ENCODE measurements around the gene SLC8A1. TPM values are rescaled to one million over a fixed set of nuclear protein-coding genes. Genes with fewer than 3 reads are reported as not detected.

Gene SLC8A1
- total and polyA plus RNA-seq, 2 donors (not counting 1 experiment from before 2014, with no cell fraction given) = 0.07 to 0.20 TPM

GRCh38 chr2:40418614-40419363 lies 33.1 kb downstream of the SLC8A1 start:
- no peak overlapping the region for H3K9ac ChIP-seq (ENCODE audit: low read length)
- H3K4me2 ChIP-seq (replicated peaks; ENCODE audit: low read depth, low read length, poor library complexity, severe bottlenecking) = no peak overlapping the region
- TF ChIP-seq EZH2 (IDR thresholded peaks at IDR 0.05; ENCODE audit: borderline replicate concordance, insufficient read depth, low read depth, low read length, poor library complexity, severe bottlenecking) = no peak
- TF ChIP-seq, protein P1, sequence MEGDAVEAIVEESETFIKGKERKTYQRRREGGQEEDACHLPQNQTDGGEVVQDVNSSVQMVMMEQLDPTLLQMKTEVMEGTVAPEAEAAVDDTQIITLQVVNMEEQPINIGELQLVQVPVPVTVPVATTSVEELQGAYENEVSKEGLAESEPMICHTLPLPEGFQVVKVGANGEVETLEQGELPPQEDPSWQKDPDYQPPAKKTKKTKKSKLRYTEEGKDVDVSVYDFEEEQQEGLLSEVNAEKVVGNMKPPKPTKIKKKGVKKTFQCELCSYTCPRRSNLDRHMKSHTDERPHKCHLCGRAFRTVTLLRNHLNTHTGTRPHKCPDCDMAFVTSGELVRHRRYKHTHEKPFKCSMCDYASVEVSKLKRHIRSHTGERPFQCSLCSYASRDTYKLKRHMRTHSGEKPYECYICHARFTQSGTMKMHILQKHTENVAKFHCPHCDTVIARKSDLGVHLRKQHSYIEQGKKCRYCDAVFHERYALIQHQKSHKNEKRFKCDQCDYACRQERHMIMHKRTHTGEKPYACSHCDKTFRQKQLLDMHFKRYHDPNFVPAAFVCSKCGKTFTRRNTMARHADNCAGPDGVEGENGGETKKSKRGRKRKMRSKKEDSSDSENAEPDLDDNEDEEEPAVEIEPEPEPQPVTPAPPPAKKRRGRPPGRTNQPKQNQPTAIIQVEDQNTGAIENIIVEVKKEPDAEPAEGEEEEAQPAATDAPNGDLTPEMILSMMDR (IDR thresholded peaks at IDR 0.05) = no peak
- ChIA-PET CTCF (no interaction called here), POLR2A (no interaction called here)
- no peak overlapping the region for H3K4me3 Mint-ChIP-seq
- H3K79me2 ChIP-seq (ENCODE audit: control insufficient read depth, insufficient read depth, low read length) = no peaks in the 10 kb centered on the region
- no peaks in the 10 kb centered on the region for H3K27me3 Mint-ChIP-seq
- intact Hi-C loops (cut with micrococcal nuclease) = no loop called here
- no peaks in the 10 kb centered on the region for H3K9me3 Mint-ChIP-seq (ENCODE audit: insufficient read depth)
- no peaks in the 10 kb centered on the region for H4K20me1 ChIP-seq (ENCODE audit: control insufficient read depth, insufficient read depth, low read length, poor library complexity, severe bottlenecking)
- no peak overlapping the region for H3K27ac ChIP-seq (ENCODE audit: low read length in 2 of 2)
- DNase-seq (no peak), ATAC-seq (ENCODE audit: low read depth) (no peak)
- no peaks in the 10 kb centered on the region for H3K27me3 ChIP-seq (replicated peaks in 1 of 4; ENCODE audit: control extremely low read depth in 1 of 4, control insufficient read depth in 3 of 4, insufficient read depth in 4 of 4, low read length in 3 of 4)
- no peaks in the 10 kb centered on the region for H3K36me3 ChIP-seq (replicated peaks in 1 of 2; ENCODE audit: control extremely low read depth in 1 of 2, control insufficient read depth in 1 of 2, extremely low read depth in 1 of 2, insufficient read depth in 2 of 2, low read length in 1 of 2)
- WGBS (ENCODE audit: insufficient coverage) = no CpG with 5 or more reads among the region's 5 CpGs
- H3K4me3 ChIP-seq (ENCODE audit: control extremely low read depth in 1 of 5, extremely low read depth in 1 of 5, insufficient read depth in 1 of 5, low read depth in 2 of 5, low read length in 4 of 5) = no peak overlapping the region
- no peak overlapping the region for H3K27ac Mint-ChIP-seq
- H3K4me1 ChIP-seq (ENCODE audit: control insufficient read depth in 2 of 2, insufficient read depth in 2 of 2, low read length in 2 of 2) = no peaks in the 10 kb centered on the region
- H3K9me3 ChIP-seq (ENCODE audit: control extremely low read depth in 1 of 3, control insufficient read depth in 2 of 3, insufficient read depth in 1 of 3, low read length in 2 of 3) = no peaks in the 10 kb centered on the region
- no peaks in the 10 kb centered on the region for H3K4me1 Mint-ChIP-seq
- no peak overlapping the region for H2AFZ ChIP-seq (ENCODE audit: insufficient read depth, low read depth, low read length, poor library complexity, severe bottlenecking)

GRCh38 chr2:40416486-40416885 lies 35.4 kb downstream of the SLC8A1 start:
- CTCF ChIA-PET = no interaction called here
- H4K20me1 ChIP-seq (ENCODE audit: control insufficient read depth, insufficient read depth, low read length, poor library complexity, severe bottlenecking) = no peaks in the 10 kb centered on the region
- intact Hi-C loops (cut with micrococcal nuclease) = no loop called here
- DNase-seq (no peak), ATAC-seq (ENCODE audit: low read depth) (no peak)
- no peaks in the 10 kb centered on the region for H3K9me3 ChIP-seq (ENCODE audit: control extremely low read depth in 1 of 3, control insufficient read depth in 2 of 3, insufficient read depth in 1 of 3, low read length in 2 of 3)
- TF ChIP-seq, protein P1 (IDR thresholded peaks at IDR 0.05) = no peak
- TF ChIP-seq EZH2 (IDR thresholded peaks at IDR 0.05; ENCODE audit: borderline replicate concordance, insufficient read depth, low read depth, low read length, poor library complexity, severe bottlenecking) = no peak
- 100% methylated on average over 1 of the region's 1 CpG for WGBS (ENCODE audit: insufficient coverage)
- no peaks in the 10 kb centered on the region for H3K4me1 ChIP-seq (ENCODE audit: control insufficient read depth in 2 of 2, insufficient read depth in 2 of 2, low read length in 2 of 2)
- no peak overlapping the region for H3K4me2 ChIP-seq (replicated peaks; ENCODE audit: low read depth, low read length, poor library complexity, severe bottlenecking)
- POLR2A ChIA-PET = no interaction called here
- no peak overlapping the region for H3K4me3 Mint-ChIP-seq
- no peak overlapping the region for H3K9ac ChIP-seq (ENCODE audit: low read length)
- H3K79me2 ChIP-seq (ENCODE audit: control insufficient read depth, insufficient read depth, low read length) = no peaks in the 10 kb centered on the region
- no peaks in the 10 kb centered on the region for H3K27me3 ChIP-seq (replicated peaks in 1 of 4; ENCODE audit: control extremely low read depth in 1 of 4, control insufficient read depth in 3 of 4, insufficient read depth in 4 of 4, low read length in 3 of 4)
- no peak overlapping the region for H3K27ac ChIP-seq (ENCODE audit: low read length in 2 of 2)
- no peak overlapping the region for H3K4me3 ChIP-seq (ENCODE audit: control extremely low read depth in 1 of 5, extremely low read depth in 1 of 5, insufficient read depth in 1 of 5, low read depth in 2 of 5, low read length in 4 of 5)
- H3K9me3 Mint-ChIP-seq (ENCODE audit: insufficient read depth) = no peaks in the 10 kb centered on the region
- H3K36me3 ChIP-seq (replicated peaks in 1 of 2; ENCODE audit: control extremely low read depth in 1 of 2, control insufficient read depth in 1 of 2, extremely low read depth in 1 of 2, insufficient read depth in 2 of 2, low read length in 1 of 2) = peaks cover 0 to 1% of the 10 kb centered on the region in 2 experiments
- H3K4me1 Mint-ChIP-seq = no peaks in the 10 kb centered on the region
- no peaks in the 10 kb centered on the region for H3K27me3 Mint-ChIP-seq
- no peak overlapping the region for H2AFZ ChIP-seq (ENCODE audit: insufficient read depth, low read depth, low read length, poor library complexity, severe bottlenecking)
- no peak overlapping the region for H3K27ac Mint-ChIP-seq

Data from B cell (primary cell).